Prostate gland (tissue), 2 donors: Measurements from ENCODE around the gene SEMA3A.

Source experiments
- CTCF ChIP-seq, 4 experiments: fragments of 200-600 bp in 2 of 4; fragments of 450-650 bp in 2 of 4; sonication (generic) in 2 of 4; IDR thresholded peaks; 1 replicate in 3 of 4; 2 replicates in 1 of 4; pipeline ENCODE4 v1.5.1; 2016 to 2019; ENCODE audit warnings: antibody characterized with exemption in 4 of 4, mild to moderate bottlenecking in 2 of 4, moderate library complexity in 2 of 4
- POLR2A ChIP-seq: fragments of 450-650 bp; IDR thresholded peaks from one replicate; pipeline ENCODE4 v1.6.1; 2016; ENCODE audit warnings: antibody characterized with exemption, mild to moderate bottlenecking

- TF ChIP-seq CTCF (IDR thresholded peaks at IDR 0.05) (no peak), POLR2A (no peak)
Measured at GRCh38 chr7:84175461-84175860, 19.1 kb downstream of the SEMA3A start.
